HepG2 (cell line): ENCODE results near the gene LRRC34. TPM values are rescaled to one million over a fixed set of nuclear protein-coding genes. Genes with fewer than 3 reads are reported as not detected.

Experiments used
- ATAC-seq: fragments of 200-7000 bp; cut with Tn5 transposase; 3 replicates; pipeline ENCODE4 v1.9.1; 2020; ENCODE audit warnings: mild to moderate bottlenecking, moderate library complexity
- BruUV-seq: library from RNA; stranded (reverse); fragments of 400-500 nt; replicated peaks from 2 replicates; lab custom pipeline; 2021; lab: Mats Ljungman, UMichigan
- CTCF ChIA-PET: fragments of 300-600 bp; formaldehyde crosslinking; extraction: SDS; loops from one replicate; lab custom pipeline; 2021; ENCODE audit warnings: low total read pairs, inconsistent platforms, low intra/inter-chr PET ratio; lab: Yijun Ruan, JAX
- POLR2A ChIA-PET: fragments of 350-600 bp; sonication (Branson Sonifier 250); formaldehyde crosslinking; loops from one replicate; lab custom pipeline; 2020; ENCODE audit warnings: antibody characterized with exemption, inconsistent platforms; lab: Yijun Ruan, JAX
- DNase-seq: peaks from one replicate; pipeline ENCODE4 v3.0.0-alpha.2; 2015; ENCODE audit warnings: low spot score
- FAIRE-seq: peaks from 3 replicates; lab custom pipeline; 2011; peaks lifted over from hg19 to GRCh38; lab: Jason Lieb, UNC
- H2AFZ ChIP-seq: one replicate; pipeline ENCODE4 v1.6.1; 2011; ENCODE audit warnings: low read length, inconsistent platforms
- H3K27ac ChIP-seq: fragments of 300-600 bp; 3 replicates; pipeline ENCODE4 v1.8.0; 2011; ENCODE audit warnings: mixed run types, mild to moderate bottlenecking, mixed read lengths, low read length, inconsistent platforms; ENCODE audit not compliant: insufficient read depth; ENCODE audit errors: extremely low read length
- H3K27me3 ChIP-seq, 2 experiments: fragments of 200-600 bp in 1 of 2; 2 replicates in 1 of 2; 3 replicates in 1 of 2; pipeline versions ENCODE4 v1.6.0 to v1.8.0; 2011; ENCODE audit warnings: low read length in 2 of 2, mild to moderate bottlenecking in 2 of 2, moderate library complexity in 2 of 2, inconsistent platforms in 1 of 2; ENCODE audit not compliant: insufficient read depth in 2 of 2, control insufficient read depth in 1 of 2
- H3K36me3 ChIP-seq, 2 experiments: fragments of 200-600 bp in 1 of 2; replicated peaks in 1 of 2; 2 replicates in 1 of 2; 3 replicates in 1 of 2; pipeline versions ENCODE4 v1.5.1 to v1.8.0; 2011; ENCODE audit warnings: low read length in 2 of 2, inconsistent platforms in 1 of 2; ENCODE audit not compliant: insufficient read depth in 2 of 2, control insufficient read depth in 1 of 2
- H3K4me1 ChIP-seq: 2 replicates; pipeline ENCODE4 v1.5.1; 2012; ENCODE audit warnings: low read length, inconsistent platforms; ENCODE audit not compliant: insufficient read depth
- H3K4me2 ChIP-seq: 2 replicates; pipeline ENCODE4 v1.6.0; 2011; ENCODE audit warnings: low read depth, low read length, inconsistent platforms
- H3K4me3 ChIP-seq, 3 experiments: fragments of 200-600 bp in 1 of 3; sonication (generic), shearing (Covaris generic) in 1 of 3; replicated peaks in 1 of 3; 2 replicates each; pipeline ENCODE4 v1.5.1; 2011 to 2016; ENCODE audit warnings: low read length in 3 of 3, inconsistent platforms in 2 of 3, low read depth in 2 of 3, mild to moderate bottlenecking in 2 of 3, control low read depth in 1 of 3, mixed read lengths in 1 of 3; ENCODE audit not compliant: insufficient read depth in 1 of 3
- H3K79me2 ChIP-seq: one replicate; pipeline ENCODE4 v1.6.1; 2011; ENCODE audit warnings: low read length, inconsistent platforms; ENCODE audit not compliant: insufficient read depth
- H3K9ac ChIP-seq: 2 replicates; pipeline ENCODE4 v1.6.0; 2011; ENCODE audit warnings: mild to moderate bottlenecking, low read depth, low read length, inconsistent platforms; ENCODE audit not compliant: insufficient read depth
- H3K9me3 ChIP-seq: 2 replicates; pipeline ENCODE4 v1.5.1; 2012; ENCODE audit warnings: mild to moderate bottlenecking, low read length
- H4K20me1 ChIP-seq: 2 replicates; pipeline ENCODE4 v1.6.0; 2011; ENCODE audit warnings: inconsistent platforms, mild to moderate bottlenecking, low read length, moderate library complexity; ENCODE audit not compliant: insufficient read depth
- GLI4 ChIP-seq: sonication (generic); formaldehyde crosslinking; IDR thresholded peaks from 2 replicates; pipeline ENCODE4 v1.5.1; 2020; ENCODE audit warnings: missing genetic modification reagents, mild to moderate bottlenecking, moderate library complexity, borderline replicate concordance
- KMT2A ChIP-seq: sonication (generic); formaldehyde crosslinking; IDR thresholded peaks from 2 replicates; pipeline ENCODE4 v1.4.0; 2020; ENCODE audit warnings: missing genetic modification reagents
- MXD4 ChIP-seq: IDR thresholded peaks from 2 replicates; pipeline ENCODE4 v1.6.1; 2016; ENCODE audit warnings: mild to moderate bottlenecking, missing biosample characterization, missing genetic modification reagents
- PAWR ChIP-seq: sonication (generic); formaldehyde crosslinking; IDR thresholded peaks from 2 replicates; pipeline ENCODE4 v1.4.0; 2020; ENCODE audit warnings: missing genetic modification reagents, mild to moderate bottlenecking, borderline replicate concordance
- PRDM10 ChIP-seq: sonication (generic); formaldehyde crosslinking; IDR thresholded peaks from 2 replicates; pipeline ENCODE4 v1.4.0; 2020; ENCODE audit warnings: low read depth, missing genetic modification reagents
- PRPF4 ChIP-seq: fragments of 200-400 bp; formaldehyde crosslinking; IDR thresholded peaks from 2 replicates; pipeline ENCODE4 v1.6.1; 2016; ENCODE audit warnings: low read length, low read depth; ENCODE audit not compliant: poor library complexity, severe bottlenecking
- RAD21 ChIP-seq: fragments of 450-650 bp; formaldehyde crosslinking; IDR thresholded peaks from 2 replicates; pipeline ENCODE4 v1.5.0; 2020; ENCODE audit warnings: mild to moderate bottlenecking
- SPEN ChIP-seq: sonication (generic); formaldehyde crosslinking; IDR thresholded peaks from 2 replicates; pipeline ENCODE4 v1.5.1; 2020; ENCODE audit warnings: low read depth, mild to moderate bottlenecking, missing genetic modification reagents
- SUZ12 ChIP-seq: fragments of 150-350 bp; IDR thresholded peaks from 2 replicates; pipeline ENCODE4 v1.6.1; 2014; ENCODE audit warnings: low read depth, low read length
- ZNF350 ChIP-seq: sonication (generic); formaldehyde crosslinking; IDR thresholded peaks from 2 replicates; pipeline ENCODE4 v1.4.0; 2020; ENCODE audit warnings: mild to moderate bottlenecking, low read depth, missing genetic modification reagents, borderline replicate concordance
- ZNF496 ChIP-seq: sonication (generic); formaldehyde crosslinking; IDR thresholded peaks from 2 replicates; pipeline ENCODE4 v1.8.1; 2023; ENCODE audit warnings: mild to moderate bottlenecking, moderate library complexity, missing genetic modification reagents; ENCODE audit not compliant: insufficient replicate concordance
- ZNF530 ChIP-seq: sonication (generic); formaldehyde crosslinking; IDR thresholded peaks from 2 replicates; pipeline ENCODE4 v1.5.0; 2020; ENCODE audit warnings: low read depth, mild to moderate bottlenecking, missing genetic modification reagents
- ZNF546 ChIP-seq: sonication (generic); formaldehyde crosslinking; conservative IDR thresholded peaks from 2 replicates; pipeline ENCODE4 v1.8.1; 2023; ENCODE audit warnings: mild to moderate bottlenecking, missing genetic modification reagents
- WGBS: methylation state at CpG from one replicate; pipeline ENCODE4 v1.1.6; 2017; ENCODE audit warnings: low lambda C conversion rate; 5-methylcytosine and 5-hydroxymethylcytosine counted together
- in situ Hi-C: cut with HindIII; loops from 2 replicates; pipeline ENCODE4 v1.10.0; 2017; ENCODE audit warnings: low pct_unique_long_range_greater_than_20kb; ENCODE audit not compliant: extremely low pct_ligation_motif_present
- intact Hi-C: fragments of 100-400 bp; cut with micrococcal nuclease; formaldehyde crosslinking; loops from one replicate; pipeline ENCODE4 v1.10.0; 2022; ENCODE audit not compliant: unreplicated experiment
- polyA plus RNA-seq, 8 experiments: library from polyadenylated mRNA; depleted of rRNA in 3 of 8; stranded (reverse) in 7 of 8; unstranded in 1 of 8; fragments of >200 nt; fragmentation: Illumina TruSeq in 4 of 8; extraction: Trizol in 4 of 8; gene quantifications; 2 replicates each; pipeline versions ENCODE4 v1.2.1 to v1.2.3, GENCODE V29; 2011 to 2016; ENCODE audit warnings: low read depth in 4 of 8, missing spikeins in 1 of 8, mixed read lengths in 1 of 8; ENCODE audit not compliant: insufficient read depth in 1 of 8
- total RNA-seq, 5 experiments: library from RNA; depleted of rRNA; stranded (reverse); fragments of >200 nt; fragmentation: Illumina TruSeq; extraction: Trizol; gene quantifications; 2 replicates each; pipeline ENCODE4 v1.2.3, GENCODE V29; 2016; ENCODE audit warnings: low read depth in 1 of 5
- TF ChIP-seq, protein P1 (sequence below): sonication (generic); formaldehyde crosslinking; IDR thresholded peaks from 2 replicates; pipeline ENCODE4 v1.8.1; 2023; ENCODE audit warnings: mild to moderate bottlenecking, missing genetic modification reagents
- TF ChIP-seq, protein P2 (sequence below): sonication (generic); formaldehyde crosslinking; IDR thresholded peaks from 2 replicates; pipeline ENCODE4; 2020; ENCODE audit warnings: missing genetic modification reagents, mild to moderate bottlenecking, borderline replicate concordance

Gene LRRC34
- total and polyA plus RNA-seq, 2 of the 13 experiments (the other 11 are each of a cell fraction or from before 2014, with no cell fraction given) = not detected

DNA sequence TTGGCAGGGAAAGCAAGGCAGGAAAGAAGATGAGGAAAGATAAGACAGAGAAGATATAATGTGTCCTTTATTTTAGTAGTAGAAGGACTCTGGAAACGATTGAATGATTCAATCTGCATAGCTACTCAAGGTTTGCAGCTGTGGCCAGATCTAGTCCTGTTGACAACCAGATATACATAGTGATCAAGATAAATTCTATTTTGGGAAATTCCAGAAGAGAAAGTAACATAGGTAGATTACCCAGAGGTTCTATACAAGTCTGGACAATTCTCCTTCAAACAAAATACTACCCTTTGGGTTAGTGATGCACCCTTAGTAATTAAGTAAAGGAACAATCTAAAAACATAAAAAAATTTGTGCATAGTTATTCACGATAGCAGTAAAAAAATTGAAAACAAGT lies 57.2 kb downstream of the LRRC34 start:
- Histone ChIP-seq H3K27ac (no peak overlapping the region), H2AFZ (no peak overlapping the region), H3K27me3 (0 out of 5 replicates have a peak, but pooled peaks cover 0 to 3% of the 10 kb centered on the region in 2 experiments), H3K36me3 (no peaks in the 10 kb centered on the region), H3K4me2 (no peak overlapping the region), H3K9me3 (no peaks in the 10 kb centered on the region), H4K20me1 (no peaks in the 10 kb centered on the region), H3K4me3 (no peak overlapping the region), H3K79me2 (no peaks in the 10 kb centered on the region), H3K4me1 (peaks cover 23% of the 10 kb centered on the region), H3K9ac (no peak overlapping the region)
- no TSS peak for BruUV-seq
- ChIA-PET POLR2A (no interaction called here), CTCF (no interaction called here)
- FAIRE-seq (no peak), DNase-seq (no peak), ATAC-seq (no peak)
- intact Hi-C loops = no loop called here
- in situ Hi-C loops = no loop called here
- WGBS = 24% methylated on average over 2 of the region's 2 CpGs
- TF ChIP-seq RAD21 (CRISPR knock-in tag) (no peak), SUZ12 (no peak), KMT2A (no peak), ZNF530 (CRISPR knock-in tag) (no peak), GLI4 (CRISPR knock-in tag) (no peak), ZNF350 (CRISPR knock-in tag) (no peak), PRDM10 (CRISPR knock-in tag) (no peak), SPEN (CRISPR knock-in tag) (no peak), MXD4 (CRISPR knock-in tag) (no peak), ZNF546 (no peak), PAWR (CRISPR knock-in tag) (no peak), ZNF496 (CRISPR knock-in tag) (no peak), PRPF4 (no peak)
- TF ChIP-seq, protein P1, sequence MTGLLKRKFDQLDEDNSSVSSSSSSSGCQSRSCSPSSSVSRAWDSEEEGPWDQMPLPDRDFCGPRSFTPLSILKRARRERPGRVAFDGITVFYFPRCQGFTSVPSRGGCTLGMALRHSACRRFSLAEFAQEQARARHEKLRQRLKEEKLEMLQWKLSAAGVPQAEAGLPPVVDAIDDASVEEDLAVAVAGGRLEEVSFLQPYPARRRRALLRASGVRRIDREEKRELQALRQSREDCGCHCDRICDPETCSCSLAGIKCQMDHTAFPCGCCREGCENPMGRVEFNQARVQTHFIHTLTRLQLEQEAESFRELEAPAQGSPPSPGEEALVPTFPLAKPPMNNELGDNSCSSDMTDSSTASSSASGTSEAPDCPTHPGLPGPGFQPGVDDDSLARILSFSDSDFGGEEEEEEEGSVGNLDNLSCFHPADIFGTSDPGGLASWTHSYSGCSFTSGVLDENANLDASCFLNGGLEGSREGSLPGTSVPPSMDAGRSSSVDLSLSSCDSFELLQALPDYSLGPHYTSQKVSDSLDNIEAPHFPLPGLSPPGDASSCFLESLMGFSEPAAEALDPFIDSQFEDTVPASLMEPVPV (CRISPR knock-in tag) = no peak
- TF ChIP-seq, protein P2, sequence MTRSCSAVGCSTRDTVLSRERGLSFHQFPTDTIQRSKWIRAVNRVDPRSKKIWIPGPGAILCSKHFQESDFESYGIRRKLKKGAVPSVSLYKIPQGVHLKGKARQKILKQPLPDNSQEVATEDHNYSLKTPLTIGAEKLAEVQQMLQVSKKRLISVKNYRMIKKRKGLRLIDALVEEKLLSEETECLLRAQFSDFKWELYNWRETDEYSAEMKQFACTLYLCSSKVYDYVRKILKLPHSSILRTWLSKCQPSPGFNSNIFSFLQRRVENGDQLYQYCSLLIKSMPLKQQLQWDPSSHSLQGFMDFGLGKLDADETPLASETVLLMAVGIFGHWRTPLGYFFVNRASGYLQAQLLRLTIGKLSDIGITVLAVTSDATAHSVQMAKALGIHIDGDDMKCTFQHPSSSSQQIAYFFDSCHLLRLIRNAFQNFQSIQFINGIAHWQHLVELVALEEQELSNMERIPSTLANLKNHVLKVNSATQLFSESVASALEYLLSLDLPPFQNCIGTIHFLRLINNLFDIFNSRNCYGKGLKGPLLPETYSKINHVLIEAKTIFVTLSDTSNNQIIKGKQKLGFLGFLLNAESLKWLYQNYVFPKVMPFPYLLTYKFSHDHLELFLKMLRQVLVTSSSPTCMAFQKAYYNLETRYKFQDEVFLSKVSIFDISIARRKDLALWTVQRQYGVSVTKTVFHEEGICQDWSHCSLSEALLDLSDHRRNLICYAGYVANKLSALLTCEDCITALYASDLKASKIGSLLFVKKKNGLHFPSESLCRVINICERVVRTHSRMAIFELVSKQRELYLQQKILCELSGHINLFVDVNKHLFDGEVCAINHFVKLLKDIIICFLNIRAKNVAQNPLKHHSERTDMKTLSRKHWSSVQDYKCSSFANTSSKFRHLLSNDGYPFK (CRISPR knock-in tag) = no peak
